ENCODE measurements around the gene SCAMP5.

The SCAMP5 gene

GRCh38 chr15:75053748-75054125 is 58.4 kb downstream of the SCAMP5 start:
- H3K27ac ChIP-seq = peak overlapping the region; percentile 52
- TF ChIP-seq CTCF (conservative IDR thresholded peaks at IDR 0.05) (no peak), ZFX (IDR thresholded peaks at IDR 0.05) (no peak)

- peak overlapping the region; percentile 52 for H3K27ac ChIP-seq
- TF ChIP-seq CTCF (conservative IDR thresholded peaks at IDR 0.05) (no peak), ZFX (IDR thresholded peaks at IDR 0.05) (no peak)
Observed at GRCh38 chr15:75054172-75054897, 59.0 kb downstream of the SCAMP5 start.

- TF ChIP-seq ZFX (IDR thresholded peaks at IDR 0.05) (no peak), CTCF (conservative IDR thresholded peaks at IDR 0.05) (no peak)
- peak overlapping the region; percentile 25; the same call in 1 of the 2 replicates for H3K27ac ChIP-seq
Observed at GRCh38 chr15:75056036-75056435, 60.7 kb downstream of the SCAMP5 start.

- H3K27ac ChIP-seq = no peak overlapping the region
- TF ChIP-seq CTCF (conservative IDR thresholded peaks at IDR 0.05) (no peak), ZFX (IDR thresholded peaks at IDR 0.05) (no peak)
Observed at GRCh38 chr15:75058127-75058905, 63.0 kb downstream of the SCAMP5 start.

- TF ChIP-seq ZFX (IDR thresholded peaks at IDR 0.05) (no peak), CTCF (conservative IDR thresholded peaks at IDR 0.05) (no peak)
- H3K27ac ChIP-seq = no peak overlapping the region
Observed at GRCh38 chr15:75059607-75060006, 64.2 kb downstream of the SCAMP5 start.

GRCh38 chr15:75061272-75061671 is 65.9 kb downstream of the SCAMP5 start:
- TF ChIP-seq CTCF (conservative IDR thresholded peaks at IDR 0.05) (no peak), ZFX (IDR thresholded peaks at IDR 0.05) (no peak)

GRCh38 chr15:75062706-75063105 is 67.3 kb downstream of the SCAMP5 start:
- TF ChIP-seq CTCF (conservative IDR thresholded peaks at IDR 0.05) = no peak
- no peak for TF ChIP-seq ZFX (IDR thresholded peaks at IDR 0.05)
- H3K27ac ChIP-seq = no peak overlapping the region

More at GRCh38 chr15:75061272-75061671, 65.9 kb downstream of the SCAMP5 start:
- no peak overlapping the region for H3K27ac ChIP-seq

Data from C4-2B (cell line).